ENCODE measurements around the gene KLHL40. TPM values are rescaled to one million over a fixed set of nuclear protein-coding genes. Genes with fewer than 3 reads are reported as not detected.

The KLHL40 gene
- total RNA-seq, 1 donor from 2014 or later: 0.12 TPM

- no peak for TF ChIP-seq CTCF (conservative IDR thresholded peaks at IDR 0.05)
- no peak overlapping the region for H3K4me3 Mint-ChIP-seq
- peaks cover 5% of the 10 kb centered on the region for H3K36me3 Mint-ChIP-seq
- no peaks in the 10 kb centered on the region for H3K27me3 Mint-ChIP-seq
- no peak overlapping the region for H3K27ac Mint-ChIP-seq
- no peaks in the 10 kb centered on the region for H3K4me1 Mint-ChIP-seq (ENCODE audit: unreplicated experiment)
- no peak for DNase-seq (ENCODE audit: extremely low spot score, unreplicated experiment)
- H3K9me3 Mint-ChIP-seq: no peaks in the 10 kb centered on the region
Observed at GRCh38 chr3:42662037-42662812, 23.1 kb upstream of the KLHL40 start.

- Mint-ChIP-seq H3K27ac (no peak overlapping the region), H3K36me3 (peaks cover 5% of the 10 kb centered on the region), H3K9me3 (no peaks in the 10 kb centered on the region), H3K4me3 (no peak overlapping the region), H3K4me1 (ENCODE audit: unreplicated experiment) (no peaks in the 10 kb centered on the region), H3K27me3 (no peaks in the 10 kb centered on the region)
- TF ChIP-seq CTCF (conservative IDR thresholded peaks at IDR 0.05): no peak
- no peak for DNase-seq (ENCODE audit: extremely low spot score, unreplicated experiment)
Observed at GRCh38 chr3:42662813-42663535, 22.4 kb upstream of the KLHL40 start.

- H3K27me3 Mint-ChIP-seq: no peaks in the 10 kb centered on the region
- TF ChIP-seq CTCF (conservative IDR thresholded peaks at IDR 0.05): no peak
- H3K27ac Mint-ChIP-seq: no peak overlapping the region
- peaks cover 5% of the 10 kb centered on the region for H3K36me3 Mint-ChIP-seq
- no peaks in the 10 kb centered on the region for H3K4me1 Mint-ChIP-seq (ENCODE audit: unreplicated experiment)
- no peak overlapping the region for H3K4me3 Mint-ChIP-seq
- no peaks in the 10 kb centered on the region for H3K9me3 Mint-ChIP-seq
- DNase-seq (ENCODE audit: extremely low spot score, unreplicated experiment): no peak
Observed at GRCh38 chr3:42663581-42664437, 21.5 kb upstream of the KLHL40 start.

GRCh38 chr3:42664438-42664803, 20.9 kb upstream of the KLHL40 start:
- peaks cover 5% of the 10 kb centered on the region for H3K36me3 Mint-ChIP-seq
- H3K9me3 Mint-ChIP-seq: no peaks in the 10 kb centered on the region
- no peak for DNase-seq (ENCODE audit: extremely low spot score, unreplicated experiment)
- no peaks in the 10 kb centered on the region for H3K27me3 Mint-ChIP-seq
- H3K4me3 Mint-ChIP-seq: no peak overlapping the region
- H3K27ac Mint-ChIP-seq: no peak overlapping the region
- no peaks in the 10 kb centered on the region for H3K4me1 Mint-ChIP-seq (ENCODE audit: unreplicated experiment)
- TF ChIP-seq CTCF (conservative IDR thresholded peaks at IDR 0.05): no peak

GRCh38 chr3:42665050-42665878, 20.1 kb upstream of the KLHL40 start:
- H3K9me3 Mint-ChIP-seq: peaks cover 1% of the 10 kb centered on the region
- H3K4me1 Mint-ChIP-seq (ENCODE audit: unreplicated experiment): no peaks in the 10 kb centered on the region
- no peaks in the 10 kb centered on the region for H3K36me3 Mint-ChIP-seq
- no peak overlapping the region for H3K4me3 Mint-ChIP-seq
- TF ChIP-seq CTCF (conservative IDR thresholded peaks at IDR 0.05): no peak
- no peak overlapping the region for H3K27ac Mint-ChIP-seq
- no peak for DNase-seq (ENCODE audit: extremely low spot score, unreplicated experiment)
- no peaks in the 10 kb centered on the region for H3K27me3 Mint-ChIP-seq

Measured in type B pancreatic cell (in vitro differentiated cells).